Activated CD4-positive, CD25-positive, alpha-beta regulatory T cell treated with anti-CD3 and anti-CD28 coated beads, Interleukin-2, amount 50 U/mL, for 72 hours (primary cell): Measurements from ENCODE around the gene TRMT112.

Experiments
- DNase-seq: peaks from one replicate; pipeline ENCODE4 v3.0.0; 2021

The TRMT112 gene

GRCh38 chr11:64306563-64306875, 10.8 kb downstream of the TRMT112 start:
- DNase-seq, result no peak

- peak; percentile 67 for DNase-seq
Measured at GRCh38 chr11:64305691-64306562, 11.4 kb downstream of the TRMT112 start.

GRCh38 chr11:64305075-64305690, 12.2 kb downstream of the TRMT112 start, which contains the start of gene ESRRA:
TSS of gene ESRRA (plus strand) at chr11:64305524. CDS start at chr11:64307180, 1,656 bp downstream.
- peak; percentile 100 for DNase-seq

GRCh38 chr11:64304316-64305072, 12.9 kb downstream of the TRMT112 start:
- DNase-seq, result peak; percentile 93

GRCh38 chr11:64304032-64304315, 13.4 kb downstream of the TRMT112 start:
- DNase-seq, result no peak

GRCh38 chr11:64303109-64304031, 14.0 kb downstream of the TRMT112 start:
- no peak for DNase-seq

GRCh38 chr11:64299847-64300648, 17.3 kb downstream of the TRMT112 start, which contains the start of gene CATSPERZ:
TSS of gene CATSPERZ (plus strand) at chr11:64300358. CDS start at chr11:64300411, 53 bp downstream.
- no peak for DNase-seq

GRCh38 chr11:64298966-64299846, 18.2 kb downstream of the TRMT112 start:
- no peak for DNase-seq

- no peak for DNase-seq
Measured at GRCh38 chr11:64297699-64298358, 19.5 kb downstream of the TRMT112 start.

- no peak for DNase-seq
Measured at GRCh38 chr11:64296830-64297698, 20.3 kb downstream of the TRMT112 start.

- no peak for DNase-seq
Measured at GRCh38 chr11:64296236-64296635, 21.1 kb downstream of the TRMT112 start.

GRCh38 chr11:64295760-64296159, 21.6 kb downstream of the TRMT112 start:
- DNase-seq, result no peak

GRCh38 chr11:64294774-64295173, 22.6 kb downstream of the TRMT112 start:
- DNase-seq, result no peak

- DNase-seq, result no peak
Measured at GRCh38 chr11:64292460-64293254, 24.7 kb downstream of the TRMT112 start.

GRCh38 chr11:64291752-64292459, 25.5 kb downstream of the TRMT112 start:
- DNase-seq, result no peak

GRCh38 chr11:64291262-64291751, 26.1 kb downstream of the TRMT112 start, which contains the start of gene KCNK4:
TSS of gene KCNK4 (plus strand) at chr11:64291302. CDS start at chr11:64293019, 1,717 bp downstream.
- DNase-seq, result no peak
